PFSK-1 (cell line): ENCODE measurements around the gene HOXC11.

ENCODE experiments used
- FOXP2 ChIP-seq: optimal IDR thresholded peaks from 2 replicates; pipeline ENCODE3; 2011; ENCODE audit warnings: borderline replicate concordance, control low read depth, inconsistent platforms; ENCODE audit not compliant: insufficient read depth; ENCODE audit errors: extremely low read length, extremely low read depth
- POLR2AphosphoS5 ChIP-seq: IDR thresholded peaks from 2 replicates; pipeline ENCODE4 v1.6.1; 2012; ENCODE audit warnings: low read depth, mild to moderate bottlenecking, control low read depth, low read length, moderate library complexity
- SIN3A ChIP-seq: IDR thresholded peaks from 2 replicates; pipeline ENCODE4 v1.6.1; 2012; ENCODE audit warnings: mild to moderate bottlenecking, low read length, moderate library complexity, borderline replicate concordance; ENCODE audit not compliant: insufficient read depth
- TAF1 ChIP-seq: IDR thresholded peaks from 2 replicates; pipeline ENCODE4 v1.6.1; 2012; ENCODE audit warnings: low read length, control low read depth, borderline replicate concordance; ENCODE audit not compliant: insufficient read depth
- TF ChIP-seq, protein P1 (sequence below), 2 experiments: IDR thresholded peaks; 2 replicates each; pipeline versions ENCODE4 v1.6.1 to v1.8.0; 2011 to 2012; ENCODE audit warnings: low read depth in 2 of 2, low read length in 2 of 2, control low read depth in 1 of 2, inconsistent platforms in 1 of 2, mild to moderate bottlenecking in 1 of 2, moderate library complexity in 1 of 2; ENCODE audit not compliant: insufficient read depth in 1 of 2

HOXC11 gene

DNA sequence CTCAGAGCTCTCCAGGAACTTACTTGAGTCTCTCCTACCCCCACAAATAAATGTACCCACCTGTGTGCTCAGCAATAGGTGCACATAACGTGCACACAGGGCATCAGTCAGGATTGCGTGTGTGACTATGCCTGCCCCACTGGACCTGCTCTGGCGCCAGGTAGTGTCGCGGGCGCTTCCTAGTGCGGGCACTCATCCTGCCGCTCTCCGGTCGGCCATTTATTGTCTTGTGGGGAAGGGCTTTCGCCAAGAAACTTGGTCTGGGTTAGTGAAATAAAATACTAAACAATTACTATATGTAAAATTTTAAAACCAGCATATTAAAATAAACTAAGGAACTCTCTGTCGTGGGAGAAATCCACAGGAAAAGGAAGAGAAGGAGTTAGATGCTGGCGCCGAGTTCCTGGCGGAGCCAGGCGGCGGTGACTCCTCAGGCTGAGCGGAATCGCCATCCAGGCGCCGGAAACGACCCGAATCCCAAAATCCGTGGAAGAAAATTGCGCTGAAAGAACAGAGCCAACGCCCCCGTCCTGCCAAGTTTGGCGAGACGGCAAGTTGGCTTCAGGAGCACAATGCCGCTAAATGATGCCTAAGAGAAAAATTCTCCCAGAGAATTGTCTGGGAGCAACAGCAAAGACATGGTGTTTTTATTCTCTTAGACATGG, 42.2 kb upstream of the HOXC11 start:
- TF ChIP-seq FOXP2 (no peak), POLR2AphosphoS5 (no peak), TAF1 (no peak), SIN3A (no peak)
- TF ChIP-seq, protein P1, sequence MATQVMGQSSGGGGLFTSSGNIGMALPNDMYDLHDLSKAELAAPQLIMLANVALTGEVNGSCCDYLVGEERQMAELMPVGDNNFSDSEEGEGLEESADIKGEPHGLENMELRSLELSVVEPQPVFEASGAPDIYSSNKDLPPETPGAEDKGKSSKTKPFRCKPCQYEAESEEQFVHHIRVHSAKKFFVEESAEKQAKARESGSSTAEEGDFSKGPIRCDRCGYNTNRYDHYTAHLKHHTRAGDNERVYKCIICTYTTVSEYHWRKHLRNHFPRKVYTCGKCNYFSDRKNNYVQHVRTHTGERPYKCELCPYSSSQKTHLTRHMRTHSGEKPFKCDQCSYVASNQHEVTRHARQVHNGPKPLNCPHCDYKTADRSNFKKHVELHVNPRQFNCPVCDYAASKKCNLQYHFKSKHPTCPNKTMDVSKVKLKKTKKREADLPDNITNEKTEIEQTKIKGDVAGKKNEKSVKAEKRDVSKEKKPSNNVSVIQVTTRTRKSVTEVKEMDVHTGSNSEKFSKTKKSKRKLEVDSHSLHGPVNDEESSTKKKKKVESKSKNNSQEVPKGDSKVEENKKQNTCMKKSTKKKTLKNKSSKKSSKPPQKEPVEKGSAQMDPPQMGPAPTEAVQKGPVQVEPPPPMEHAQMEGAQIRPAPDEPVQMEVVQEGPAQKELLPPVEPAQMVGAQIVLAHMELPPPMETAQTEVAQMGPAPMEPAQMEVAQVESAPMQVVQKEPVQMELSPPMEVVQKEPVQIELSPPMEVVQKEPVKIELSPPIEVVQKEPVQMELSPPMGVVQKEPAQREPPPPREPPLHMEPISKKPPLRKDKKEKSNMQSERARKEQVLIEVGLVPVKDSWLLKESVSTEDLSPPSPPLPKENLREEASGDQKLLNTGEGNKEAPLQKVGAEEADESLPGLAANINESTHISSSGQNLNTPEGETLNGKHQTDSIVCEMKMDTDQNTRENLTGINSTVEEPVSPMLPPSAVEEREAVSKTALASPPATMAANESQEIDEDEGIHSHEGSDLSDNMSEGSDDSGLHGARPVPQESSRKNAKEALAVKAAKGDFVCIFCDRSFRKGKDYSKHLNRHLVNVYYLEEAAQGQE (IDR thresholded peaks at IDR 0.05; ENCODE audit: insufficient read depth in 1 of 2, low read depth in 2 of 2, low read length in 2 of 2), result no peak

DNA sequence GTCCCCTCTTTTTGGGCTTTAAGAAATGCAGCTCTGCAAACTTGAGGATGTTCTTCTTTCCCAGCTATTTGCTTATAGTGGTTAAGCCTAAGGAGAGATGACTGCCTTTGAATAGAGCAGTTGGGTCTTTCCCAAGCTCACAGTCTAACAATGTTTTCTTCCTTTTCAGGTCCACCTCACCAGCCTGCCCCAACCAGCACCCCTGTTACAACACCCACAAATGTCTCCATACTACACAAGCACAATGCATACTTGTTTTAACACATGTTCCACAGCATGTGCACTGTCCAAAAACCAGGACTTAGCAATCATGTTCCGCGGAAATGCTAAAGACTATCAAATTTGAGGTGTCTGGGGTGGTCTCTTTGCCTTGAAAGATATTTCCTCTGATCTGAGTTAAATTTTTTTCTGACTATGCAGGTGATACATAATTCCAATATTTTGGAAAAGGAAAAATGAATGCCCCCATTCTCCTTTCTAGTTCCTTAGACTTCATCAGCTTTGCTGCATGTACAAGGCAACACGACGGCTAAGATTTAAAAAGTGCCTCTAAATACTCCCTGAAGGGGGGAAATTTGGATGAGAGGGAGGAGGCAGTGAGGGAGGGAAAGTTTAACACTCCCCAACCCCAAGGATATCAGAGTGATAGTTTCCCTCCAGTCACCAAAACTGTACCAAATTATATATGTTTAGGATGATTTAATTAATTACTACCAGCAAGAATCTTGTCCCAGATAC, 40.9 kb upstream of the HOXC11 start:
- TF ChIP-seq SIN3A (no peak), FOXP2 (no peak), POLR2AphosphoS5 (no peak), TAF1 (no peak)
- TF ChIP-seq, protein P1 (IDR thresholded peaks at IDR 0.05; ENCODE audit: insufficient read depth in 1 of 2, low read depth in 2 of 2, low read length in 2 of 2), result no peak

DNA sequence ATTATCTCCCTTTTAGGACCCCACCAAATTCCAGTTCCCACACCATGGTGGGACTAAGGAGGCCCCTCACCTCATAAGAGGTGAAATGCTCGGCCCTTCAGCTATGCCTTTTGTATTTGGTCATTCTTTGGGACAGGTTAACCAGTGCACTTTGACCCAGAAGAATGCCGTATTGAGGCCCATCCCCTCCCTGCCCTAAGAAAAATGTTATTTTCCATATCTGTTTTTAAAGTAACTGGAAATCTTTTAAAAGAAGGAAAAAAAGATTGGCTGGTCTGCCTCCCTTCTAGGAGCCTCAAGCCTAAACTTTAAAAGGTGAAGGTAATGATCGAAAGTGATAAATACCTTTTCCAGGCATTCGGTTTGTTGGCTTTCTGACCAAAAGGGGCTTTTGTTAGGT, 40.0 kb upstream of the HOXC11 start:
- TF ChIP-seq, protein P1 (IDR thresholded peaks at IDR 0.05; ENCODE audit: insufficient read depth in 1 of 2, low read depth in 2 of 2, low read length in 2 of 2), result no peak
- TF ChIP-seq SIN3A, result no peak
- TF ChIP-seq TAF1, result no peak
- no peak for TF ChIP-seq POLR2AphosphoS5
- no peak for TF ChIP-seq FOXP2

DNA sequence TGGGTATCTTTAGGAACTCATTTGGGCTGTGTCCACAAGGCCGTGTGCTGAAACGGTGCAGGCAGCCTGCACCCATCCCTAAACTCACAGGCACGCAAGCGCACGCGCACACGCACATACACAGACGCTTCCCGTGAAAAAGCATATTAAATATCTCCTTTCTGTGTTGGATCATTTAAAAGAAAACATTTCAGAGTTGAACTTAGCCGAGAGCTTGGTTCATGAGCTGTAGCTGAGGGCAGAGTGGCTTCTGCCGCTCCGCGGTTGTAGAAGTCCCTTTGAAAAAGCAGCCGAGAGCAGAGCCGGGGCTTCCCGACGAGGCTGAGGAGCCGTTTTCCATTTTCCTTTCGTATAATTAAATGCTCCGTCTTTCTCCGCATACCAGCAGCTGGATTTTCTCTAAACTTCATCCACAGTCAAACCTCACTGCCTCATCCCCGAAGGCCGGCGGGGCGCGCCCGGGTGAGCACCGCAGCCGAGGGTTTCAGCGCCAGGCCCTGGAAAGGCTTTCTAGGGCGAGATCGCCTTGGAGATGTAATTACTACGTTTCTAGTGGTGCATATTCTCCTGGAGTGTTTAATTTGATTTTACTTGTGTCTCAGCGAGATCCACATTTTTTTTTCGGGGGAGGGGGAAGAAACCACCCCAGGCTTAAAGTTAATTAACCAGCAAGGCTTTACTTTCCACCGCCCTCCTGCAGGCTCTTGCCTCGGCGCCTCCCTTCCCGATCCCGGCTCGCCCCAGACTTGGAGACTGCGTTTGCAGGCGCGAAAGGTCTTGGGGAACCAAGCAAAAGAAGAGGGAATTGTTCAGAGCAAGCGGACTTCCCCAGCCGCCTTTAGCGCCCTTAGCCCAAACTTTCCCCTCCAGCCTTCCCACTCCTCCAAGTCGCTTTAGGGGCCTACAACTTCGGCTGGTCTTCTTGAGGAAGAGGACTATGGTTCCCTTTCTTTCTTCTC, 37.3 kb upstream of the HOXC11 start:
- TF ChIP-seq SIN3A (no peak), TAF1 (no peak), POLR2AphosphoS5 (no peak), FOXP2 (no peak)
- TF ChIP-seq, protein P1 (IDR thresholded peaks at IDR 0.05; ENCODE audit: insufficient read depth in 1 of 2, low read depth in 2 of 2, low read length in 2 of 2), result no peak
